DOHH2 (cell line): ENCODE data around the gene ARFRP1.

Experiments used
- H3F3A ChIP-seq: fragments of 200-600 bp; sonication (generic), shearing (Covaris generic); 2 replicates; pipeline ENCODE4 v1.6.0; 2016; ENCODE audit warnings: antibody characterized with exemption, mild to moderate bottlenecking; ENCODE audit not compliant: control insufficient read depth, insufficient read depth
- H3K27ac ChIP-seq: fragments of 200-600 bp; sonication (generic); 2 replicates; pipeline ENCODE4 v1.5.1; 2014; ENCODE audit warnings: low read depth, mild to moderate bottlenecking, low read length, moderate library complexity
- H3K27me3 ChIP-seq: fragments of 200-600 bp; sonication (generic); 2 replicates; pipeline ENCODE4 v1.6.1; 2014; ENCODE audit warnings: mild to moderate bottlenecking, low read length, mixed read lengths; ENCODE audit not compliant: control insufficient read depth
- H3K36me3 ChIP-seq: fragments of 200-600 bp; sonication (generic); 2 replicates; pipeline ENCODE4 v1.6.1; 2014; ENCODE audit warnings: mild to moderate bottlenecking, low read length, moderate library complexity, mixed read lengths; ENCODE audit not compliant: control insufficient read depth
- H3K4me1 ChIP-seq: fragments of 200-600 bp; sonication (generic); 2 replicates; pipeline ENCODE4 v1.6.1; 2014; ENCODE audit warnings: mild to moderate bottlenecking, low read length, mixed read lengths; ENCODE audit not compliant: control insufficient read depth
- H3K4me2 ChIP-seq: fragments of 200-600 bp; sonication (generic); 2 replicates; pipeline ENCODE4 v1.6.0; 2014; ENCODE audit warnings: mild to moderate bottlenecking, low read length, moderate library complexity
- H3K4me3 ChIP-seq: fragments of 200-600 bp; sonication (generic); 2 replicates; pipeline ENCODE4 v1.5.1; 2014; ENCODE audit warnings: mild to moderate bottlenecking, low read length, mixed read lengths
- H3K79me2 ChIP-seq: fragments of 200-600 bp; sonication (generic); 2 replicates; pipeline ENCODE4 v1.6.1; 2014; ENCODE audit warnings: mild to moderate bottlenecking, low read length, mixed read lengths; ENCODE audit not compliant: control insufficient read depth
- H3K9me2 ChIP-seq: fragments of 200-600 bp; sonication (generic); replicated peaks from 2 replicates; pipeline ENCODE4 v1.6.1; 2014; ENCODE audit warnings: mild to moderate bottlenecking, low read length, mixed read lengths; ENCODE audit not compliant: control insufficient read depth
- H3K9me3 ChIP-seq: fragments of 200-600 bp; sonication (generic); 2 replicates; pipeline ENCODE4 v1.6.1; 2014; ENCODE audit warnings: antibody characterized with exemption, low read length, mixed read lengths; ENCODE audit not compliant: control insufficient read depth, insufficient read depth
- H4K20me1 ChIP-seq: fragments of 200-600 bp; sonication (generic); 2 replicates; pipeline ENCODE4 v1.6.0; 2014; ENCODE audit warnings: low read depth, mild to moderate bottlenecking, antibody characterized with exemption, low read length, moderate library complexity; ENCODE audit not compliant: control insufficient read depth, insufficient read depth
- EZH2phosphoT487 ChIP-seq: fragments of 200-600 bp; sonication (generic); IDR thresholded peaks from 2 replicates; pipeline ENCODE4 v1.6.1; 2017; ENCODE audit warnings: borderline replicate concordance, mild to moderate bottlenecking, antibody characterized with exemption, low read length, moderate library complexity, mixed read lengths
- TF ChIP-seq, protein P1 (sequence below): fragments of 200-600 bp; sonication (generic); IDR thresholded peaks from one replicate; pipeline ENCODE4 v1.5.1; 2014; ENCODE audit warnings: antibody characterized with exemption, mild to moderate bottlenecking, low read depth, low read length; ENCODE audit not compliant: poor library complexity, severe bottlenecking

The ARFRP1 gene

DNA sequence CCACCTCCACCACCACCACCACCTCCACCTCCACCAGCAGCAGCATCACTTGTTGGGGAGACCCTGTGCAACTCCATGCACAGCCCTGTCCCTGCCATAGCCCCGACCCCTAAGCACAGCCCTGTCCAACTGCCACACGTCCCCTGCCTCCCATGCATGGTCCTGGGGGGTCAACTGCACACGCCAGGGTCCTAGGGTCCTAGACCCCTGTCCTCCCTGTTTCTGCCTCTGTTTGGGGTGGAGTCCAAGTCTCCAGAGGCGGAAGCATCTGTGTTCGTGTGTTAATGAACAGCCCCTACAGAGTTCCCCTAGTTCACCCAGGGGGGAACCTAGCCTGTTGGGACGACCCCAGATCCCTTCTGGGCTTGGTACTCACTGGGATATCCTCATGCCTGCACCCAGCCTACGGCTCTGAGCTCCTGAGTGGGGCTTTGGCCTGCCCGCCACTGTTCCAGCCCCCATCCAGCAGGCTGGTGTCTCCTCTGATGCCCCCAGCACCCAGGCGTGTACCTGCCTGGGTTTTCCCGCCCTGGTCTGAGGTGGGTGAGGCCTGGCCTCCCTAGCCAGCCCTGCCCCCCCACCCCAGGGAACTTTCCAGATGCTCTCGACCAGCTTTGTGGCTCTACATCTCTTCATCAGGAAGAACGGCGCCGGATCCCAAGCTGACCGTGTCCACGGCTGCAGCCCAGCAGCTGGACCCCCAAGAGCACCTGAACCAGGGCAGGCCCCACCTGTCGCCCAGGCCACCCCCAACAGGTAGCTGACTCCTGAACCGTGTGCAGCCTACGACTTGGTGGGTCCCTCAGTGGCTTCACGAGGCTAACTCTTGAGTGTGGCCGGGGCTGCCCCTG, 13.8 kb downstream of the ARFRP1 start:
- no peaks in the 10 kb centered on the region for H3K27me3 ChIP-seq
- H3K36me3 ChIP-seq, result peaks cover 12% of the 10 kb centered on the region
- no peak overlapping the region for H3K4me3 ChIP-seq
- no peaks in the 10 kb centered on the region for H3K9me3 ChIP-seq
- no peaks in the 10 kb centered on the region for H3K9me2 ChIP-seq
- H4K20me1 ChIP-seq, result no peaks in the 10 kb centered on the region
- H3K27ac ChIP-seq, result no peak overlapping the region
- no peaks in the 10 kb centered on the region for H3F3A ChIP-seq
- H3K79me2 ChIP-seq, result no peaks in the 10 kb centered on the region
- no peak overlapping the region for H3K4me2 ChIP-seq
- H3K4me1 ChIP-seq, result peaks cover 3% of the 10 kb centered on the region
- no peak for TF ChIP-seq EZH2phosphoT487
- TF ChIP-seq, protein P1, sequence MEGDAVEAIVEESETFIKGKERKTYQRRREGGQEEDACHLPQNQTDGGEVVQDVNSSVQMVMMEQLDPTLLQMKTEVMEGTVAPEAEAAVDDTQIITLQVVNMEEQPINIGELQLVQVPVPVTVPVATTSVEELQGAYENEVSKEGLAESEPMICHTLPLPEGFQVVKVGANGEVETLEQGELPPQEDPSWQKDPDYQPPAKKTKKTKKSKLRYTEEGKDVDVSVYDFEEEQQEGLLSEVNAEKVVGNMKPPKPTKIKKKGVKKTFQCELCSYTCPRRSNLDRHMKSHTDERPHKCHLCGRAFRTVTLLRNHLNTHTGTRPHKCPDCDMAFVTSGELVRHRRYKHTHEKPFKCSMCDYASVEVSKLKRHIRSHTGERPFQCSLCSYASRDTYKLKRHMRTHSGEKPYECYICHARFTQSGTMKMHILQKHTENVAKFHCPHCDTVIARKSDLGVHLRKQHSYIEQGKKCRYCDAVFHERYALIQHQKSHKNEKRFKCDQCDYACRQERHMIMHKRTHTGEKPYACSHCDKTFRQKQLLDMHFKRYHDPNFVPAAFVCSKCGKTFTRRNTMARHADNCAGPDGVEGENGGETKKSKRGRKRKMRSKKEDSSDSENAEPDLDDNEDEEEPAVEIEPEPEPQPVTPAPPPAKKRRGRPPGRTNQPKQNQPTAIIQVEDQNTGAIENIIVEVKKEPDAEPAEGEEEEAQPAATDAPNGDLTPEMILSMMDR, result no peak

DNA sequence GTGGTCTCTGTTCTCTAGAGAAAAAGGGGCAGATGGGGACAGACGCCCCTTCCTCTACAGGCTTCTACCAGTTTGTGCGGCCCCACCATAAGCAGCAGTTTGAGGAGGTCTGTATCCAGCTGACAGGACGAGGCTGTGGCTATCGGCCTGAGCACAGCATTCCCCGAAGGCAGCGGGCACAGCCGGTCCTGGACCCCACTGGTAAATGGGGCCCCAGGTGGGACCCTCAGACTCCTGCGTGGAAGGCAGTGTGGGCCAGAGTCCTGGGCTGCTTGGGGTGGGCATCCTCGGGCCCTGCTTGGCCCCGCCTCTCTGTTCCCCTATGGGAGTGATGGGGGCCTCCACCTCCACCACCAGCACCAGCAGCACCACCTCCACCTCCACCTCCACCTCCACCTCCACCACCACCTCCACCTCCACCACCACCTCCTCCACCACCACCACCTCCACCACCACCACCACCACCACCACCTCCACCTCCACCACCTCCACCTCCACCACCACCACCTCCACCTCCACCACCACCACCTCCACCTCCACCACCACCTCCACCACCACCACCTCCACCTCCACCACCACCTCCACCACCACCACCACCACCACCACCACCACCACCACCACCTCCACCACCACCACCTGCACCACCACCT, 14.6 kb downstream of the ARFRP1 start:
- H3F3A ChIP-seq, result no peaks in the 10 kb centered on the region
- H3K9me2 ChIP-seq, result no peaks in the 10 kb centered on the region
- H3K36me3 ChIP-seq, result peaks cover 12% of the 10 kb centered on the region
- H3K79me2 ChIP-seq, result no peaks in the 10 kb centered on the region
- TF ChIP-seq, protein P1, result no peak
- TF ChIP-seq EZH2phosphoT487, result no peak
- no peaks in the 10 kb centered on the region for H3K9me3 ChIP-seq
- H4K20me1 ChIP-seq, result no peaks in the 10 kb centered on the region
- H3K4me1 ChIP-seq, result no peaks in the 10 kb centered on the region
- no peaks in the 10 kb centered on the region for H3K27me3 ChIP-seq
- no peak overlapping the region for H3K27ac ChIP-seq
- no peak overlapping the region for H3K4me3 ChIP-seq
- H3K4me2 ChIP-seq, result no peak overlapping the region

DNA sequence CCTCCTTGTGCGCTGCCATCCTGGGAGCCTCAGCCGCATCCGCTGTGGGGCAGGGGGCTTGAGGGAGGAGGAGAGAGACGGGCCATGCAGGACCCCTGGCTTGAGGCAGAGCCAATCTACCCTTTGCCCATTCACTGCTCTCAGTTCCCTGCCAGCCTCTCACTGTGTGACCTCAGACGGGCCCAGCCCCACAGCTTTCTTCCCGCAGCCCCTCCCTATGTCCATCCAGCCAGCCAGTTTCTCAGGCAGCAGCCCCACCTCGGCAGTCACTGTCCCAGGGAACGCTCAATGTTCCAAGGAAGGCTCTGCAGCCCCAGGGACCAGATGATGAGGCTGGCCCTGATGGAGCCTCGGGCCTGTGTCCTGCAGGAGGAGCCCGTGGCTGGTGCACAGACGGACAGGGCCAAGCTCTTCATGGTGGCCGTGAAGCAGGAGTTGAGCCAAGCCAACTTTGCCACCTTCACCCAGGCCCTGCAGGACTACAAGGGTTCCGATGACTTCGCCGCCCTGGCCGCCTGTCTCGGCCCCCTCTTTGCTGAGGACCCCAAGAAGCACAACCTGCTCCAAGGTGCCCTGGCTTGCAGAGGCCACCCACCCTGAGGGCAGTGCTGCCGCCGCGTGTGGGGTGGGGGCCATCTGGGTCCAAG, 15.2 kb downstream of the ARFRP1 start:
- Histone ChIP-seq H3K4me2 (no peak overlapping the region), H3K27ac (no peak overlapping the region), H3K9me2 (no peaks in the 10 kb centered on the region), H3K9me3 (no peaks in the 10 kb centered on the region), H3K79me2 (no peaks in the 10 kb centered on the region), H3K36me3 (peaks cover 12% of the 10 kb centered on the region), H3F3A (no peaks in the 10 kb centered on the region), H3K27me3 (no peaks in the 10 kb centered on the region), H3K4me1 (no peaks in the 10 kb centered on the region), H3K4me3 (no peak overlapping the region), H4K20me1 (no peaks in the 10 kb centered on the region)
- TF ChIP-seq, protein P1, result no peak
- no peak for TF ChIP-seq EZH2phosphoT487
